Measurements from ENCODE around the gene VSIG2.

VSIG2 gene

GRCh38 chr11:124712392-124712791 lies 39.7 kb downstream of the VSIG2 start:
- Histone ChIP-seq H3K27me3 (peaks cover 24% of the 10 kb centered on the region), H3K4me1 (ENCODE audit: control insufficient read depth in 1 of 2, insufficient read depth in 1 of 2, low read depth in 1 of 2, low read length in 1 of 2) (no peaks in the 10 kb centered on the region), H3K36me3 (no peaks in the 10 kb centered on the region), H3K9me3 (no peaks in the 10 kb centered on the region), H3K4me3 (ENCODE audit: low read depth in 1 of 2, low read length in 1 of 2) (no peak overlapping the region), H3K27ac (no peak overlapping the region)
- no peak for TF ChIP-seq CTCF (IDR thresholded peaks at IDR 0.05)

GRCh38 chr11:124707829-124708228 lies 44.2 kb downstream of the VSIG2 start:
- H3K27ac ChIP-seq: no peak overlapping the region
- H3K36me3 ChIP-seq: no peaks in the 10 kb centered on the region
- no peak overlapping the region for H3K4me3 ChIP-seq (ENCODE audit: low read depth in 1 of 2, low read length in 1 of 2)
- TF ChIP-seq CTCF (IDR thresholded peaks at IDR 0.05): no peak
- H3K4me1 ChIP-seq (ENCODE audit: control insufficient read depth in 1 of 2, insufficient read depth in 1 of 2, low read depth in 1 of 2, low read length in 1 of 2): no peaks in the 10 kb centered on the region
- H3K27me3 ChIP-seq: no peaks in the 10 kb centered on the region
- H3K9me3 ChIP-seq: no peaks in the 10 kb centered on the region

GRCh38 chr11:124700028-124700427 lies 52.0 kb downstream of the VSIG2 start:
- H3K4me1 ChIP-seq (ENCODE audit: control insufficient read depth in 1 of 2, insufficient read depth in 1 of 2, low read depth in 1 of 2, low read length in 1 of 2): no peaks in the 10 kb centered on the region
- H3K27ac ChIP-seq: no peak overlapping the region
- no peak overlapping the region for H3K4me3 ChIP-seq (ENCODE audit: low read depth in 1 of 2, low read length in 1 of 2)
- H3K9me3 ChIP-seq: no peaks in the 10 kb centered on the region
- H3K27me3 ChIP-seq: no peaks in the 10 kb centered on the region
- H3K36me3 ChIP-seq: no peaks in the 10 kb centered on the region
- TF ChIP-seq CTCF (IDR thresholded peaks at IDR 0.05): no peak

GRCh38 chr11:124699547-124699946 lies 52.5 kb downstream of the VSIG2 start:
- Histone ChIP-seq H3K36me3 (no peaks in the 10 kb centered on the region), H3K4me1 (ENCODE audit: control insufficient read depth in 1 of 2, insufficient read depth in 1 of 2, low read depth in 1 of 2, low read length in 1 of 2) (no peaks in the 10 kb centered on the region), H3K27me3 (no peaks in the 10 kb centered on the region), H3K27ac (no peak overlapping the region), H3K9me3 (no peaks in the 10 kb centered on the region), H3K4me3 (ENCODE audit: low read depth in 1 of 2, low read length in 1 of 2) (no peak overlapping the region)
- TF ChIP-seq CTCF (IDR thresholded peaks at IDR 0.05): no peak
